Suprapubic skin (tissue), 4 donors: ENCODE data around the gene UGT1A6. TPM values are rescaled to one million over a fixed set of nuclear protein-coding genes. Genes with fewer than 3 reads are reported as not detected.

ENCODE experiments used
- DNase-seq, 2 donors: peaks; one replicate each; pipeline ENCODE4 v3.0.0-alpha.2; 2019; ENCODE audit warnings: low spot score in 2 of 2
- H3K27ac ChIP-seq: fragments of 200-600 bp; sonication (generic); one replicate; pipeline ENCODE4 v1.5.1; 2019
- H3K27me3 ChIP-seq: fragments of 200-600 bp; sonication (generic); one replicate; pipeline ENCODE4 v1.5.1; 2019
- H3K36me3 ChIP-seq: fragments of 200-600 bp; sonication (generic); one replicate; pipeline ENCODE4 v1.5.1; 2019
- H3K4me1 ChIP-seq: fragments of 200-600 bp; sonication (generic); one replicate; pipeline ENCODE4 v1.5.1; 2019
- H3K4me3 ChIP-seq: fragments of 200-600 bp; sonication (generic); one replicate; pipeline ENCODE4 v1.5.1; 2019; ENCODE audit warnings: mild to moderate bottlenecking
- H3K9me3 ChIP-seq: fragments of 200-600 bp; sonication (generic); one replicate; pipeline ENCODE4 v1.5.1; 2019
- CTCF ChIP-seq, 2 donors: fragments of 200-600 bp in 1 of 2; fragments of 450-650 bp in 1 of 2; sonication (generic) in 1 of 2; IDR thresholded peaks; one replicate each; pipeline ENCODE4 v1.5.1; 2016 to 2019; ENCODE audit warnings: antibody characterized with exemption in 2 of 2, mild to moderate bottlenecking in 1 of 2, moderate library complexity in 1 of 2
- EP300 ChIP-seq: sonication (generic); formaldehyde crosslinking; IDR thresholded peaks from one replicate; pipeline ENCODE4 v1.6.1; 2017; ENCODE audit warnings: antibody characterized with exemption
- POLR2A ChIP-seq, 2 donors: fragments of 450-650 bp; IDR thresholded peaks; one replicate each; pipeline ENCODE4 v1.6.1; 2017; ENCODE audit warnings: antibody characterized with exemption in 2 of 2, mild to moderate bottlenecking in 2 of 2, moderate library complexity in 2 of 2
- POLR2AphosphoS5 ChIP-seq, 3 donors: sonication (generic); formaldehyde crosslinking; IDR thresholded peaks; one replicate each; pipeline ENCODE4 v1.6.1; 2017; ENCODE audit warnings: antibody characterized with exemption in 3 of 3
- WGBS: methylation state at CpG from one replicate; pipeline ENCODE4 v1.1.5; 2018; 5-methylcytosine and 5-hydroxymethylcytosine counted together
- total RNA-seq, 4 donors: library from RNA; depleted of rRNA; stranded (reverse); fragments of >200 nt; gene quantifications; one replicate each; pipeline ENCODE4 v1.1.0, GENCODE V29; 2016

The UGT1A6 gene
- total RNA-seq, 4 donors from 2014 or later: 7.4 to 26.3 (median 19.5) TPM

DNA sequence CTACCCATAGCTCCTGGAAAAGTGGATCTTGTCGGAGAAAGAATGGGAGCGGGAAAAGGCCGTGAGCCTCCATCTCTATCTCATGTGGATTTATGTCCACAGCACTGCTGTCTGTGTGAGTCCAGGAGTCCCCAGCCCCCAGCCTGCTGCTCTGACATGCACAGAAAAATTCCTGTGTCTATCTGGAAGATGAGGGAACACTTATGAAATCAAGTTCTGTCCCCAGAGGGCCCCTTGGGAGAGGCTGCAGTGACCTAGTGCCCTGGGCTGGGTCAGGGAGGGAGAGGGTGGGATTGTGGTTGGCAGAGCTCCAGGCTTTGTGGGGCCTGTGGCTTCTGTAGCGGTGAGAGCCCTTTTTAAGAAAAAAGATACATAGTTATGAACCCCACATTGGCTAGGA lies 124.1 kb downstream of the UGT1A6 start:
- H3K9me3 ChIP-seq: no peaks in the 10 kb centered on the region
- TF ChIP-seq CTCF (IDR thresholded peaks at IDR 0.05) (no peak), POLR2AphosphoS5 (IDR thresholded peaks at IDR 0.05) (no peak), EP300 (no peak), POLR2A (IDR thresholded peaks at IDR 0.05) (no peak)
- DNase-seq: peak; percentile 24 to 38
- no peak overlapping the region for H3K27ac ChIP-seq
- no peak overlapping the region for H3K4me3 ChIP-seq
- H3K4me1 ChIP-seq: no peaks in the 10 kb centered on the region
- no peaks in the 10 kb centered on the region for H3K36me3 ChIP-seq
- 80% methylated on average over 4 of the region's 4 CpGs for WGBS
- H3K27me3 ChIP-seq: no peaks in the 10 kb centered on the region

DNA sequence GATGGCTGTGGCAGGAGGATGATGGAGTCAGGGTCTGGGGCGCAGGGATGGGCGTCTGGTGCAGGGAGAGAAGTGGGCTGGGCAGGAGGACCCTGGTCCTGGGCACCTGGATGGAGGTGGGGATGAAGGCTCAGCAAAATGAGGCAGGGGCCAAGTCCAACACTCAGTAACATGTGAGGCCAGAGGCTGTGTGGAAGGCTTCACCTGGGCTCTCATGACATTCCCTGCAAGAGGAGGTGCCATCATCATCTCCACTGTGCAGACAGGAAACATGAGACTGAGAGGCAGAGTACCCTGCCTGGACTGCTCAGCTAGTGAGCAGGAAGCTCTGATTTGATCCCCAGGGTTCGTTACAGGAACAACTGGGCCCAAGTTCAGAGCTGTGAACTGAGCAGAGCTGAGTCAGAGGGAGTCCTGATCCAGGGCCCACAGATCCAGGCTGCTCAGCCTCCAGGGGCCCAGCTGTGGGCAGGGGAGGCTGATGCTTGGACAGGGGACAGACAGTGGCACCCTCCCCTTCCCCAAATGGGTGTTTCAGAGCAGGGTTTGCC lies 124.7 kb downstream of the UGT1A6 start:
- Histone ChIP-seq H3K4me1 (no peaks in the 10 kb centered on the region), H3K4me3 (no peak overlapping the region), H3K9me3 (no peaks in the 10 kb centered on the region), H3K27ac (no peak overlapping the region), H3K27me3 (no peaks in the 10 kb centered on the region), H3K36me3 (no peaks in the 10 kb centered on the region)
- DNase-seq: peak; percentile 42 to 56
- 100% methylated on average over 3 of the region's 3 CpGs for WGBS
- TF ChIP-seq POLR2A (IDR thresholded peaks at IDR 0.05): no peak
- no peak for TF ChIP-seq CTCF (IDR thresholded peaks at IDR 0.05)
- TF ChIP-seq EP300: no peak
- TF ChIP-seq POLR2AphosphoS5 (IDR thresholded peaks at IDR 0.05): no peak

GRCh38 chr2:233817995-233818638 lies 125.4 kb downstream of the UGT1A6 start:
- DNase-seq: peak; percentile 35 to 72
- Histone ChIP-seq H3K9me3 (no peaks in the 10 kb centered on the region), H3K4me1 (no peaks in the 10 kb centered on the region), H3K36me3 (no peaks in the 10 kb centered on the region), H3K27ac (no peak overlapping the region), H3K4me3 (no peak overlapping the region), H3K27me3 (no peaks in the 10 kb centered on the region)
- no peak for TF ChIP-seq POLR2A (IDR thresholded peaks at IDR 0.05)
- TF ChIP-seq EP300: no peak
- no peak for TF ChIP-seq CTCF (IDR thresholded peaks at IDR 0.05)
- no peak for TF ChIP-seq POLR2AphosphoS5 (IDR thresholded peaks at IDR 0.05)
- whole genome bisulfite sequencing: 97% methylated on average over 9 of the region's 11 CpGs

DNA sequence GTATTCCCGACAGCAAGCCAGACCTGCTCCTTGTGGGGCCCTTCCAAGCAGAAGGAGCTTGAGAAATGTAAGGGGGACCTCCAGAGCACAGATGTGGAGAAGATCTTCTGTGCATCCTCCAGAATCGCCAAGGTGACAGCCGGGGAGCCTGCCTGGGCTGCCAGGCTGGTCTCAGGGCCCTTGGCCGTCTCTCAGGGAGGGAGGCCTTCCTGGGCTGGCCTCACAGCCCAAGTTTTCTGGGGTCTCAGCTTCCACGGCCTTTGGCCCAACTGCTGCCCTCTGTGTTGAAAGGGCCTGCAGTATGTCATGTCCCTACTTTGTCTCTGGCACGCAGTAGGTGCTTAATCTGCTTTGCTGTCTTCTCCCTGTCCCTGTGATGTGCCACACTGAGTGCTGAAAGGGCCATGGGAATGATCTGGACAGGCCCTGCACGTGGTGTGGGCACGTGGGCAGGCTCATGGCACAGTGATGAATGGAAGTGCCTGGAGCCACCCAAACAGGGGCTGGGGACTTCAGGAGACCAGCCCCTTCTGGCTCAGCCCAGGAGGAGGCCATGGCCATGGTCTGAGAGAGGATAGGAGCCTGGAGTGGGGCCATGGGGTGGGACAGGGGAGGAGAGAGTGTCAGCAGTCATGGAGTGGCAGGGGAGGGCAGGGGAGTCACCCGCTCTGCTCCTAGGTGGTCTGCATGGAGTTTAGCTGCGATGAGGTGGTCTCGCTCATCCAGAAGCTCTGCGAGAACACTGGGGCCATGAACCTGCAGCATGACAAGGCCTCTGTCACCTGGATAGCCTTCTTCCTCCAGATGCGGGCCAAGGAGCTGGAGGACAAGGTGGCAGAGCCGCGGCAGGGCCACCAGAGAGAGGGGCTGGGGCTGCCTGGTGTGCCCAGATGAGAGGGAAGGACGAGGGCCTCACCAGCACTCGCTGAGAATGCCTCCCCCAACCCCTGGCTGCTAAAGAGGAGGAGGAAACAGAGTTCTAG lies 126.2 kb downstream of the UGT1A6 start:
- H3K4me3 ChIP-seq: no peak overlapping the region
- TF ChIP-seq EP300: no peak
- TF ChIP-seq POLR2A (IDR thresholded peaks at IDR 0.05): no peak
- TF ChIP-seq POLR2AphosphoS5 (IDR thresholded peaks at IDR 0.05): no peak
- TF ChIP-seq CTCF (IDR thresholded peaks at IDR 0.05): no peak
- no peak overlapping the region for H3K27ac ChIP-seq
- H3K27me3 ChIP-seq: no peaks in the 10 kb centered on the region
- no peaks in the 10 kb centered on the region for H3K36me3 ChIP-seq
- DNase-seq: peak; percentile 47 to 61
- no peaks in the 10 kb centered on the region for H3K9me3 ChIP-seq
- no peaks in the 10 kb centered on the region for H3K4me1 ChIP-seq
- WGBS: 83% methylated on average over 15 of the region's 17 CpGs
